Left ventricle myocardium superior (tissue), 1 donor: ENCODE data around the gene PHACTR1. TPM values are rescaled to one million over a fixed set of nuclear protein-coding genes. Genes with fewer than 3 reads are reported as not detected.
"Not testable (repeated sequence)": the region's sequence is repeated elsewhere in the genome, so short reads cannot be mapped to it uniquely, and the experiment has no call there.

Source experiments
- ATAC-seq: fragments of 200-7000 bp; cut with Tn5 transposase; one replicate; pipeline ENCODE4 v1.9.1; 2020; ENCODE audit warnings: mild to moderate bottlenecking, moderate library complexity
- DNase-seq: peaks from one replicate; pipeline ENCODE4 v3.0.0-alpha.2; 2020
- intact Hi-C: fragments of 100-400 bp; cut with micrococcal nuclease; formaldehyde crosslinking; loops from one replicate; pipeline ENCODE4 v1.11.0; 2022
- total RNA-seq: library from RNA; stranded (reverse); fragmentation: NEBNext Ultra II Directional; extraction: Animal tissue kit (Norgen Biotek cat#: 25700); gene quantifications from one replicate; pipeline ENCODE4 v1.2.1, GENCODE V29; 2021
- donor health status: DM: no; HTN: yes; CAD: no; lungs with severe emphysema.

PHACTR1 gene
- total RNA-seq, 1 donor from 2014 or later: 124 TPM

DNA sequence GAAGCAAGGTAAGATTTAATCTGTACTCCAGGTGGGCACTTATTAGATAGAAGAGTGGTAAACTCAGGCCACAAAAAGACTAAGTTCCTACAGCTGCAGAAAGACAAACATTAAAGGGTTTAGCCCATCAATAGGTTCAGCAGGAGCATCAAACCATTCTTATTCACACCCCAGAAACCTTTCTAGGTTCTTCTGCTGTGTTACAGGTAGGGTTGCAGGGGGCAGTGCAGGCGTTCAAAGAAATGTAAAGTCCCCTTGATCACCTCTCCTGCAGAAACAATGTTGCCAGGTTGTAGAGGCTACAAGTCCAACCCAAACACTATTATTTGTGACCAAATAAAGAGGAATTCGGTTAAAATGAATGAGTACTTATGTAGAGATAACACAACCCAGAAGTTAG is 31.8 kb downstream of the PHACTR1 start:
- intact Hi-C loops: no loop called here
- ATAC-seq: no peak
- DNase-seq: no peak

DNA sequence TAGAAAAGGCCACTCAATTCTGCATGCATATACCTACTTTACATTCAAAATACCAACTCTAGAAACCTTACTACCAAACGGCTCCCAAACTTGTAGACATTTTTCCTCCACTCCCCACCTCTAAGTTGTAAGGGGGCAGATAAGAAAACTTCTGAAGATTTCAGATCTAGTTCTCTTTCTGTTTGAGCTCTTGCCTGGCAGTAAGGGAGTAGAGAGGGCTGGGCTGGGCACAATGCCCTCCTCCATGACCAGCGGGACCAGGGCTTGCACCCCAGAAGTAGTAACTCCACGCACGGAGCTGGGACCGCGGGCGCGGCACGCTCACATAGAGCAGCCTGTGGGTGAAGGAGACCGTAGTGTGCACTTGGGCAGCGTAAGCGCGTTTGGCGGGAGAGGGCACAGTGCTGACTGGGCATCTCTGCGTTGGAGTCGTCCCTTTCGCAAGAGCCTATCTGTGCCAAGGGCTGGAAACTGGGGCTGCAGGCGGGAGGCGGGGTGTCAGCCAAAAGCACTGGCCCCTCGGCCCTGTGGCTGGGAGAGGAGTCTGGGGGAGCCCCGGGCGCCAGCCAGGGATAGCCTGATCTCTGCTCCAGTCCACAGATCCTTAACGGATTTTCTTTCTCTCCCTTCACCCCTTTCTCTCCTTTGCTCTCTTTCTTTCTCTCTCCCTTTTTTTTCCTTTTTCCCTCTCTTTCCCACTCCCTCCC is 32.4 kb downstream of the PHACTR1 start:
- intact Hi-C loops: no loop called here

DNA sequence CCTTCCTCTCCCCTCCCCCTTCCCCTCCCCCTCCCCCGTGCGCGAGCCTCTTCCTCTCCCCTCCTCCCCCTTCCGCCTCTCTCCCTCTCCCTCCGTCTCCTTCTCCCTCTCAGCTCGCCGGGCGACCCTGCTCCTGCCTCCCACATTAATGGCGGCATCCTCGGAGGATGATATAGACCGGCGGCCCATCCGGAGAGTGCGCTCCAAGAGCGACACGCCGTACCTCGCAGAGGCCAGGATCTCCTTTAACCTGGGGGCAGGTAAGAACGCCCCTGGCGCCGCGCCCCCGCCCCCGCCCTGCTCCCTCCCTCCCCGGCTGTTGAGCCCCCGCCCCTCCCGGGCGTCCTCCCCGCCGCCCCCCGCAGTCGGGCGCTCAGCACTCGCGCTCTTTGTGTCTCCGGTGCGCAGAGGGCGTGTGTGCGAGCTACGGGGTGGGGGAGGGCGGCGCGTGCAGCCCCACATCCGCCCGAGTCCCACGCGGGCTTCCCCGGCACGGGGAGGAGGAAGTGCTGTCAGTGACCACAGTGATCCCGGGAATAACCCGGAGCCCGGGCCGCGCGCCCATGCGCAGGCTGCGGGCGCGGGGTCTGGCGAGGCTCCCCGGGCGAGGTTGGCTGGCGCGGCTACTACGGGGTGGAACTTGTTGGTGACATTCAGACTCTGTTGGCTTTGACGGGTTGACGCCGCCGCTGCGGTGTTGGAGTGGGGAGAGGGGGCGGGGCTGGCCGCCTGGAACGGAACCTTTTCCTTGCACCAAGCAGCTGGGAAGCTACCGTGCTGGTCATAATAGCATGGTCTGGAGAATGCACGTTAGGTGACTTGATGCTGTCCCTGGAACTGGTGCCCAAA is 33.2 kb downstream of the PHACTR1 start:
- no peak for DNase-seq
- intact Hi-C loops: no loop called here
- ATAC-seq: no peak

More for the DNA sequence above, 32.4 kb downstream of the PHACTR1 start:
- DNase-seq (no peak), ATAC-seq (no peak)

DNA sequence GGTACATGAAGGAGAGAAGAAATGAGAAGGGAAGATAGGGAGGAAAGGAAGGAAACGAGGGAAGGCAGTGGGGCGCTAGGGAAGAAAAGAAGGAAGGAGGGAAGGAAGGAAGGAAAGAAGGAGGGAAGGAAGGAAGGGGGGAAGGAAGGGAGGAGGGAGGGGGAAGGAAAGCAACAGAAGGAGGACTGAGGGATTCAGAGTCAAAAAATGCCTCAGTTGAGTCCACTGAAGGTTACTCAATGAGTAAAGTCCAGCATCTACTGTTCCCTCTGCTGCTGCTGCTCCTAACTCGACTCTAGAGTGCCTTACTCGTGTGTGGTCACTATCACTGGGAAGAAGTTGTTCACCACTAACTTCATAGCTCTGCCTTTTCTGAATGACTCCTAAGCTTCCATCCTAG is 33.8 kb downstream of the PHACTR1 start:
- intact Hi-C loops: no loop called here
- DNase-seq (no peak), ATAC-seq (no peak)

DNA sequence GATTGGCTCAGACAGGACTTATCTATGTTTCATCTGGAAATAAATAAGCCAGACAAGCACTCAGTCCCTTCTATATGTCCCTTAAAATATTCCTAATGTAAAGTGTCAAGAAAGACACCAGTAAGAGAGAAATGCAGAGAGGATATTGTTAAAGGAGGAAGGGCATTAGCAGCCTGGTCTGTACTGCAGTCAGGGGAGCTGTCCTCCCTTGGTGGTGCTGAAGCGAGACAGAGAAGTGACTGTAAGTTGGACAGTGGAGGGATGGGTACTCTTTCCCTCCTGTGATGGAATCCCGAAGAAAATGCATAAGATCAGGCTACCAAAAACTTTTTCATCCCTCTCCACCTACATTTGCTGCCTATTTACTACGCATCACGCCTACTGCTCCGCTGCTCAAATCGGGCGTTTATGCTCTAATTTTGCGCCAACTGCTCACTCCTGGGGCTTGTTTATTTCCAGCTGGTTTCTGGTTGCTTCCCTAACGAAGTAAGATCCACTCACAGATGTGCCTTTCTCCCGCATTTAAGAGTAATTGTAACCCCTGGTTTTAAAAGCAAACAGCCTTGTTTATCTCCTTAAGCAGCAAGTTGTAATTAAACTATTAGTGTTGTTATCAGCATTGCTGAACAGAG is 35.2 kb downstream of the PHACTR1 start:
- DNase-seq: peak; percentile 64
- peak; percentile 62 for ATAC-seq
- intact Hi-C loops: no loop called here

DNA sequence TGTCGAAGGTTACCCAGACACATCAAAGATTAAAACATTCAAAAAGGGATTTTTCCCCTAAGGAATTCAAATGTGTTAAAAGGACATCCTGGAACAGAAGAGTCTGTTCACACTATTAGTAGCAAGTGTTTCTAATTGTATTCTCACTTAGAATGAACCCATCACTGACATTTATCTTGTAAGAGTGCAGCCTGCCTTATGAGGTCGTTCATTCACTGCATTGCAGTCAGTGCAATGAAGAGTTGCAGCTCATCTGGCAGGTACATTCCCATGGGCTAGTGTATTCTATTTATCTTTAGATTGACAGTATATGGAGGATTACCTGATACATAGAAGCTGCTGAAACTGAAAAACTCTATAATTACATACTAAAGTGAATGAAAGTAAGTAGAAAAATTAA is 36.5 kb downstream of the PHACTR1 start:
- intact Hi-C loops: no loop called here
- no peak for ATAC-seq
- DNase-seq: no peak

DNA sequence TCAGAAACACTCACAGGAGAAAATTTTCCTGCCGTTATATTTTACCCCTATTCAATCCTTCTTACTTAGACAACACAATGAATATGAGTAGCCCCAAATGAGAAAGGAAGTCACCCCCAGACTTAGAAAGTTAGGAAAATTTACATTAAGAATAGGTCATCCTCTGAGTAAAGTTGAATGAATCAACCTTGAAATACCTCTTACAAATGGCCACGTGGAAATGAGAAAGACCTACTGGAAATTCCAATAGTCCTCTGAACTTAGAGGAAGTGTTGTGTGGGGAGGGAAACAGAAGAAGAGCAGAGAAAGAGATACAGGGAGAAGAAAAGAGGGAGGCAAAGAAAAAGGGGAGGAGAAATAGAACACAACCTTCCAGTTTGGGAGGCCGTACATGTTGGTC is 43.7 kb downstream of the PHACTR1 start:
- ATAC-seq (no peak), DNase-seq (no peak)
- intact Hi-C loops: no loop called here

DNA sequence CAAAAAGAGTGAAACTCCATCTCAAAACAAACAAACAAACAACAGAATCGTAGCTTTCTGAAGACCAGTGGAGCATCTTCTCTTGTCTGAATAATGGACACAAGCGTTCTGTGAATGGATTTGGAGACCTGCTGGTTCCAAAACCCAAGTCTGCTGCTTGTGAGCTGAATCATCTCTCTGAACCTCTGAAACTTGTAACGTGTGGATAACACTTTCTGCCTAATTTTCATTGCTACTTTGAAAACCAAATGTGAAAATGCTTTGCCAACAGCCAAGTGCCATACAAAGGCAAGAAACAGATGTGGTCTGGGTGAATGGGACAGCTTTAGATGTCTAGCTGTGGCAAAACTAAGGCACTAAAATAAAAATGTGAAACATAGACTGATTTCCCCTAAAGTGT is 44.3 kb downstream of the PHACTR1 start:
- intact Hi-C loops: no loop called here

DNA sequence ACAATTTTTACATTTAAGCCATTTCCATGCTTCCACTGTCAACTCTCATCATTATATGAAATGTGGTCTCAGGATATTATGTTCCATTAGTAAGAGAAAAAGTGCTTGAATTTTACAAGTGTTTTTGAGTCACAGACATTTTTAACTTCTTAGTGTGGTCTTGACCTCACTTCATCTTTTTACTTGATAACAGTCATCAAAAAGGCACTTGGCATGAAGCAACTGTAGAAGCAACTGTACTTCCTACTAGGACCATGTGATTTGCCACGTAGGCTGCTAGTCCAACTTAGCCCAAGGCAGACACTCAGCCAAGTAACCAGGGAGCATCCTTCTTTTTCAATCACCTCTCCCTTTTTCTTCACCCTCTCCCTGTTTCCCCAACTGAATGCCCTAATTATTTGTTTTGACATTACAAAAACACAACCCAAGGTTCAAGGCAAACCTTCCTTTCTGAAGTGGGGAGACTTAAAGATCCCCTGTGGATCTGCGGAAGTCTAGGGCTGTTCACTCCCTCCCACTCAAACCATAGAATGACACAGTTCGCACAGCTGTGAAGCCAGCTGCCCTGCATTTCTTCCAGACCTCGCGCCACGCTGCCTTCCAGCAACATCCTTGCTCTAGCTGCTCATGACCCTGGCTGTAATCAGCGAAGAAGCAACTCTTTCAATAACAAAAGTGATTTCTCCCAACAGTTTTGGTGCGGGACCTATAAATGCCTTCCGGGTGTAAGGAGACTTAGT is 45.0 kb downstream of the PHACTR1 start:
- ATAC-seq: no peak
- intact Hi-C loops: no loop called here
- no peak for DNase-seq

More for the DNA sequence above, 44.3 kb downstream of the PHACTR1 start:
- DNase-seq: no peak
- no peak for ATAC-seq

DNA sequence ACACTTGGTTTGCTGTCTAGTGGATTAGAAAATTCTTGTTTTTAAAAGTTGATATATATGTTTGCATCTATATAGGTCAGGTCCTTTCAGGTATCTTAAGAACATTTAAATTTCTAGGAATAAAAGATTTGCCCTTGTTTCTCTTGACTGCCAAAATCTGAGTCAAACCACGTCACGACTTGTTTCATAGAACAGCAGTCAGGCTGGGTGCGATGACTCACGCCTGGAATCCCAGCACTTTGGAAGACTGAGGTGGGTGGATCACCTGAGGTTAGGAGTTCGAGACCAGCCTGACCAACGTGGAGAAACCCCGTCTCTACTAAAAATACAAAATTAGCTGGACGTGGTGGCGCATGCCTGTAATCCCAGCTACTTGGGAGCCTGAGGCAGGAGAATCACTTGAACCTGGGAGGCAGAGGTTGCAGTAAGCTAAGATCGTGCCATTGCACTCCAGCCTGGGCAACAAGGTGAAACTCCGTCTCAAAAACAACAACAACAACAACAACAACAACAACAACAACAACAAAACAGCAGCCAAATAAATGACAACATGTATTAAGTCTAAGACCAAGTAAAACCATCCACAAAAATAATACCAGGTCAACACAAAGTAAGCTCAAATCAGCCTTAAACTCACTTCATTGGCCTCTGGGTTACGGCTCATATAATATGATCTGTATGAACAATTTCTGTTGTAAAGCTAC is 46.3 kb downstream of the PHACTR1 start:
- intact Hi-C loops, DNase-seq, ATAC-seq: not testable (repeated sequence)

DNA sequence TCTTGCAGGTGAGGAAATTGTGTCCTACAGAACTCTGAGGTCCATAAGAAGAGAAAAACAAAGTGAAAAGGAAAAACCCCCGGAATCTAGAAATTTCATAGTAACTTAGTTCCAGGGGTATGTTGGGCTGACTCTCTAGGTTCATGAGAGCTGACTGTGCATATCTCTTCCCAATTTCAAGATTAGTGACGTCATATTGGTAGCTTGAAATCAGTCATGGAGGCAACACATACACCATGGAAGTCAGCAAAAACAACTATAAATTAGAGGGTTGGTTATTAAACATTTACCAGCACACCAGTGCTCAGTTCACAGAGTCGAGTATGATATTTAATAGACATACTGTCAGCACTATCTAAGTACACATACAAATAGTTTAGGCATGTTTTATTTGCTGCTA is 49.8 kb downstream of the PHACTR1 start:
- intact Hi-C loops: no loop called here
- no peak for DNase-seq
- ATAC-seq: no peak

DNA sequence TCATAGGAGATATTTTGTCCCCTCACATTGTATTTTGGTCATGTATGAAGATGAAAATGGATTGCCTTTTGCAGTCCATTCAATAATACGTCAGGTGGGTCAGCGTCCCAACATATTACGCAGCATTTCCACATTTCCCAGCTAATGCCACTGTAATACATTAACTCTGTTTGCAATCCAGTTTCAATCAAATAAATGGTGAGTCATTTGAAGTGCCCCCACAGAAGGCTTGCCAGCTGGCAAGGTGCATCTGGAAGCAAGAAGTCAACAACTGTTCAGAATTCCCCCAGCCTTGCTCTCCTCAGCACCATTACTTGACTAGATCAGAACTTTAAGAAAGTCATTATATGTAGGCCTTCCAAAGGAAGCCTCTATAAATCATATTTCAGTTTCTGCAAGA is 50.4 kb downstream of the PHACTR1 start:
- intact Hi-C loops: no loop called here
- DNase-seq: no peak

DNA sequence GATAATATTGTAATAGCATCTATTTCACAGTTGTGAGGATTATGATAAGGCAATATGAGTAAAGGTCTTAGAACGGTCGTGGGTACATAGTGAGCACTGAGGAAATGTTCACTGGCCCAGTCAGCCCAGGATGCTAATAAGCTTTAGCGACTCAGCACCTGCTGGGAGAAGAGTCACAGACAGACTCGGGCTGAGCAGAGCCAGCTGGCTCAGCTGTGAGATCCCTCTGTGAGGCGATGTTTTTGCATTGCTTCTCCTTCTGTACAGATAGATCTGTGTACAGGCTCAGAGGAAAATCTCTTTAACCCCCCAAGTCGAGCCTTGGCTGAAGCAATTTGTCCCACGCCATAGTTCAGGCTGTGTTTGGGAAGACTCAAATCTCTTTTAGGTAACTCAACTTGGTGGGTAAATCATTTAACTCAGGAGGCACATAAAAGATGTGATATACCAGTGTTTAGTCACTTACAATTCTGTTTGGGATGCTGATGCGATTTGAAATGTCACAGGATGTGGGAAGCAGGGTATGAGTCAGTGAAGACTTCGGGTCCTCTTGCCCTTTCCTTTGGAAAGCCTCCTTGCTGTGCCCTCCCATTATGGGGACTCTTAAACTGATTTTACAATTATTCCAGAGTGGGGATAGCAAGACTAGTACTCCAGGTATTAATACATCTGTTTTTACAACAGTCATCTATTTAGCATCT is 53.1 kb downstream of the PHACTR1 start:
- DNase-seq: no peak
- intact Hi-C loops: no loop called here
- no peak for ATAC-seq

More for the DNA sequence above, 50.4 kb downstream of the PHACTR1 start:
- ATAC-seq: no peak

DNA sequence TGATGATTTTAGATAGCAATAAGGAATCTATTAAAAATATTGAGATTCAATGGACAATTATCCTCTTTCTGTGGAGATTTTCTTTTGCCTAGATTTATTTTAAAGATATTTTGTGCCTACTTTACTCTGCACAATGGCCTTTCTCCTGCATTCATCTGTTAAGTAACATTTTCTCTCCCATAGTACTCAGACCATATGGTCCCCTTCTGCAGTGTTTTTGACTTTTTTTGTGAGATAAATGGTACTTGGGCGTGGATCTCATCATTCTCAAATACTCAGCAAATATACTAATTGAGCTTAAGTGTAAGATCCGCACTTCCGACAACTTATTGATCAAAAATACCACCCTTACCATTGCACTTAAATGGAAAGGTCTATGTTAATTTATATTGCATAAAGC is 55.8 kb downstream of the PHACTR1 start:
- intact Hi-C loops: no loop called here
- DNase-seq (no peak), ATAC-seq (no peak)

DNA sequence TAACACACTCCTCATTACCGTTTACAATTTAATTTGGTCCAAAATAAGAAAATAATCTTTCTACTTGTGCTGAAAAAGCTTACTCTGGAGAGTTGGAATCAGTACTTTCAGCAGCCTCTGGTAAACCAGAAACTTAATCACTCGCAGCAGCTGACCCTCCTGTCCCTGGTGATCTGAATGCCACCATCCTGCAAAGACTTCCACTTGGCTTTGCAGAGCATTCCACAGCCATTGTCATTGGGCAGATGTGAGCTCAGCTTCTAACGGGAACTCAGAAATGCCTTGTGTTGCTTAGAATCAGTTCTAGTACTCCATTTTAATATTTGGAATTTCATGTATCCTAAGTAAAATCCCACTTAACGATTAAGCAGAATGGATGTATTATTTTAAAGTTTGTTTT is 59.7 kb downstream of the PHACTR1 start:
- intact Hi-C loops: no loop called here

DNA sequence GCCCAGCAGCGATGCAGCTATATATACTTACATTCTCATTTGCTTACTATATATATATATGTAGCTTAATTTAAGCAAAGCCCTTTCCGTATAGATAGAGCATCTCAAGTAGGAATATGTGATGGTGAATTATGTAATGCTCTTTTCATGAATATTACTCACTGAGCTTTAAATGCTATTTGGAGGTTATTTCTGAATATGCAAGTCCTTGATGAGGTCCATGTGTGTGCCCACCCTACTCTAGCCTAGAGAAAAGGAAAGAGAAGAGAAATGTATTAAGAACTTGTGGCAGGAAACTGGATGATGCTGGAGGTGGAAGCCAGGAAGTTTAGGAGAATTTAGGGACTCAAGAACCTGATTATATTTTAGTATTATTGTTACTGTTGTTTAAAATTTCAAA is 63.2 kb downstream of the PHACTR1 start:
- intact Hi-C loops: no loop called here
- DNase-seq (no peak), ATAC-seq (no peak)

More for the DNA sequence above, 59.7 kb downstream of the PHACTR1 start:
- no peak for ATAC-seq
- no peak for DNase-seq

DNA sequence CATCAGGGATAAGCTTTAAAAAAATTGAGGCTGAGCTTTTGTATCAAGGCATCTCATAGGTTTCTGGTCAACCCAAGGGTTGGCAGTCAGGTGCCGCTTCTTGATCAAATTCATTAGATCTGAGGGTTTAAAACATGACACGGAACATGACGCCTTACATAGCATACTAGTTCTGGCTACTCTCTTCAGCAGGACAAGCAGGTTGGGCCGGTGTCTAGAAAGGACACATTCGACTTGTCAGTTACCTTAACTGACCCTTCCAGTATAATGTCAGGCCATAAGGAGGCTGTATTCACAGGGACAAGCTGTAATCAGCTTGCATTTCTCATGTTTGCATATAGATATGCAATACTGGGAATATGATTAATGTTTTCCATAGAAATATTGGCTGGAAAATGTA is 65.6 kb downstream of the PHACTR1 start:
- intact Hi-C loops: no loop called here
- DNase-seq (no peak), ATAC-seq (no peak)

DNA sequence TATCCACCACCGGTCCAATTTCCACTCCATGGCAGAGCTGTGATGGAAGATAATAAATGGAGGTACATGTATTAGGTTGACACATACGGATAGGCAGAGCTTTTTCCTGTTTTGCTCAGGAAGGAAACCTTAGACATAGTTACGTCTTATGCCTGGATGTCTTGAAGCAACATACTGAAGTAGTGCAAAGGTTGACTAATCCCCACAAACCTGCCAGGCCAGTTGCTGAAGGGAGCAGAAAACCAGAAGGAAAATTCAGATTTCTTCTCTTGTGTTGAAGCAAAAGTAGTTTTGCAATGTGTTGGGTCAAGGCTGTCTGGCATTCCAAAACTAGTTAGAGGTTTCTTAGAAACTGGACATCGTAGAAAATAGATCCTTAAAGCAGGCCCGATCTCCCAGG is 68.7 kb downstream of the PHACTR1 start:
- intact Hi-C loops: no loop called here
- no peak for DNase-seq
- no peak for ATAC-seq
